OCI-LY7 (cell line): Measurements from ENCODE around the gene NRG4. TPM values are rescaled to one million over a fixed set of nuclear protein-coding genes. Genes with fewer than 3 reads are reported as not detected.

Experiments used
- BruUV-seq: library from RNA; stranded (reverse); fragments of 400-500 nt; replicated peaks from 2 replicates; lab custom pipeline; 2021; lab: Mats Ljungman, UMichigan
- CTCF ChIA-PET: fragments of 300-600 bp; sonication (Branson Sonifier 250); formaldehyde crosslinking; loops from one replicate; lab custom pipeline; 2022; ENCODE audit warnings: antibody characterized with exemption; ENCODE audit not compliant: unreplicated experiment; lab: Charles Lee
- POLR2A ChIA-PET: fragments of 300-600 bp; sonication (Branson Sonifier 250); formaldehyde crosslinking; loops from one replicate; lab custom pipeline; 2022; ENCODE audit warnings: antibody characterized with exemption; lab: Charles Lee
- DNase-seq: peaks from one replicate; pipeline ENCODE4 v3.0.0-alpha.2; 2015; ENCODE audit warnings: low spot score
- H2AFZ ChIP-seq: fragments of 200-600 bp; sonication (generic), shearing (Covaris generic); 2 replicates; pipeline ENCODE4 v1.6.1; 2014; ENCODE audit warnings: mild to moderate bottlenecking, antibody characterized with exemption, low read length, moderate library complexity
- H3K27ac ChIP-seq: fragments of 200-600 bp; sonication (generic); 2 replicates; pipeline ENCODE4 v1.5.1; 2014; ENCODE audit warnings: mixed run types, low read depth, mild to moderate bottlenecking, moderate library complexity, low read length, inconsistent platforms; ENCODE audit not compliant: poor library complexity, severe bottlenecking
- H3K36me3 ChIP-seq: fragments of 200-600 bp; sonication (generic); 2 replicates; pipeline ENCODE4 v1.6.1; 2014; ENCODE audit warnings: mild to moderate bottlenecking, antibody characterized with exemption, low read length, moderate library complexity, mixed read lengths; ENCODE audit not compliant: insufficient read depth
- H3K4me1 ChIP-seq: fragments of 200-600 bp; sonication (generic); 2 replicates; pipeline ENCODE4 v1.5.1; 2014; ENCODE audit warnings: mild to moderate bottlenecking, low read length; ENCODE audit not compliant: insufficient read depth, poor library complexity, severe bottlenecking
- H3K4me2 ChIP-seq: fragments of 200-600 bp; sonication (generic); 2 replicates; pipeline ENCODE4 v1.6.1; 2014; ENCODE audit warnings: mild to moderate bottlenecking, low read length
- H3K4me3 ChIP-seq: fragments of 200-600 bp; sonication (generic); 2 replicates; pipeline ENCODE4 v1.5.1; 2014; ENCODE audit warnings: mild to moderate bottlenecking, low read depth, low read length; ENCODE audit not compliant: poor library complexity, severe bottlenecking
- H3K79me2 ChIP-seq: fragments of 200-600 bp; sonication (generic); 2 replicates; pipeline ENCODE4 v1.6.1; 2016; ENCODE audit warnings: low read depth, mild to moderate bottlenecking, low read length, moderate library complexity, mixed read lengths; ENCODE audit not compliant: insufficient read depth
- H3K9me2 ChIP-seq: fragments of 200-600 bp; sonication (generic); 2 replicates; pipeline ENCODE4 v1.6.1; 2016; ENCODE audit warnings: mild to moderate bottlenecking, low read length, mixed read lengths; ENCODE audit not compliant: insufficient read depth
- H3K9me3 ChIP-seq: fragments of 200-600 bp; sonication (generic); 2 replicates; pipeline ENCODE4 v1.6.1; 2014; ENCODE audit warnings: mild to moderate bottlenecking, mixed run types, low read length, mixed read lengths
- H4K20me1 ChIP-seq: fragments of 200-600 bp; sonication (generic); 2 replicates; pipeline ENCODE4 v1.6.1; 2014; ENCODE audit warnings: mild to moderate bottlenecking, antibody characterized with exemption, low read length, moderate library complexity, mixed read lengths; ENCODE audit not compliant: insufficient read depth
- EZH2phosphoT487 ChIP-seq: fragments of 200-600 bp; sonication (generic); IDR thresholded peaks from 2 replicates; pipeline ENCODE4 v1.6.1; 2018; ENCODE audit warnings: low read depth, borderline replicate concordance, mild to moderate bottlenecking, mixed run types, antibody characterized with exemption, low read length, moderate library complexity, mixed read lengths
- intact Hi-C: fragments of 100-400 bp; cut with micrococcal nuclease; formaldehyde crosslinking; loops from one replicate; pipeline ENCODE4 v1.10.0; 2022; ENCODE audit not compliant: unreplicated experiment
- total RNA-seq, 2 experiments: library from RNA; depleted of rRNA in 1 of 2; stranded (reverse); fragments of >200 nt in 1 of 2; shearing (Covaris generic) in 1 of 2; gene quantifications; 2 replicates each; pipeline ENCODE4 v1.2.3, GENCODE V29; 2014 to 2022
- TF ChIP-seq, protein P1 (sequence below): fragments of 200-600 bp; sonication (generic); conservative IDR thresholded peaks from 2 replicates; pipeline ENCODE4 v1.5.1; 2014; ENCODE audit warnings: mild to moderate bottlenecking, antibody characterized with exemption, low read length, moderate library complexity, mixed read lengths

The NRG4 gene
- total RNA-seq, 2 experiments from 2014 or later, result not detected

DNA sequence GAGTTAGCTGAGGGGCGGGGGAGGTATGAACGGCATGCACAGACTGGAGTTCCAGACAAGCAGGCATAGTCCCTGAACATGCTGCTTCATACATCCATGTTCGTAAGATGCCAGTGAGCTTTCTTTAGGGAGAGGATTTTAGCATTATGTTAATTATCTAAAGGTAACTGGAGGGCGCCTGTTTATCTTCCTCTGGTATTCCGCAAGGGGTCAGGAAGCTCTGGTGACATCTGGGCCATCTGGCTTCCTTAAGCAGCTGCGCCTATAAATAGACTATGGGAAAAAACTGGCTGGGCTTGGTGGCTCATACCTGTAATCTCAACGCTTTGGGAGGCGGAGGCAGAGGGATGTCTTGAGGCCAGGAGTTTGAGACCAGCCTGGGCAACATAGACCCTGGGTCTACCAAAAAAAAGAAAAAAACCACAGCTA is 110.1 kb downstream of the NRG4 start:
- no TSS peak for BruUV-seq
- Histone ChIP-seq H3K9me2 (no peaks in the 10 kb centered on the region), H3K4me1 (peaks cover 17% of the 10 kb centered on the region), H3K79me2 (peaks cover 6% of the 10 kb centered on the region; the same call in 1 of the 2 replicates), H3K27ac (no peak overlapping the region), H4K20me1 (no peaks in the 10 kb centered on the region), H3K4me3 (no peak overlapping the region), H3K4me2 (no peak overlapping the region), H3K9me3 (no peaks in the 10 kb centered on the region), H2AFZ (no peak overlapping the region), H3K36me3 (peaks cover 16% of the 10 kb centered on the region; the same call in 1 of the 2 replicates)
- intact Hi-C loops, result loop anchor here (2.0 kb wide), 1 partner anchor 57 kb away; no protein-coding TSS in a partner anchor
- TF ChIP-seq EZH2phosphoT487, result no peak
- TF ChIP-seq, protein P1, sequence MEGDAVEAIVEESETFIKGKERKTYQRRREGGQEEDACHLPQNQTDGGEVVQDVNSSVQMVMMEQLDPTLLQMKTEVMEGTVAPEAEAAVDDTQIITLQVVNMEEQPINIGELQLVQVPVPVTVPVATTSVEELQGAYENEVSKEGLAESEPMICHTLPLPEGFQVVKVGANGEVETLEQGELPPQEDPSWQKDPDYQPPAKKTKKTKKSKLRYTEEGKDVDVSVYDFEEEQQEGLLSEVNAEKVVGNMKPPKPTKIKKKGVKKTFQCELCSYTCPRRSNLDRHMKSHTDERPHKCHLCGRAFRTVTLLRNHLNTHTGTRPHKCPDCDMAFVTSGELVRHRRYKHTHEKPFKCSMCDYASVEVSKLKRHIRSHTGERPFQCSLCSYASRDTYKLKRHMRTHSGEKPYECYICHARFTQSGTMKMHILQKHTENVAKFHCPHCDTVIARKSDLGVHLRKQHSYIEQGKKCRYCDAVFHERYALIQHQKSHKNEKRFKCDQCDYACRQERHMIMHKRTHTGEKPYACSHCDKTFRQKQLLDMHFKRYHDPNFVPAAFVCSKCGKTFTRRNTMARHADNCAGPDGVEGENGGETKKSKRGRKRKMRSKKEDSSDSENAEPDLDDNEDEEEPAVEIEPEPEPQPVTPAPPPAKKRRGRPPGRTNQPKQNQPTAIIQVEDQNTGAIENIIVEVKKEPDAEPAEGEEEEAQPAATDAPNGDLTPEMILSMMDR, result no peak
- ChIA-PET POLR2A (no interaction called here), CTCF (no interaction called here)
- no peak for DNase-seq

DNA sequence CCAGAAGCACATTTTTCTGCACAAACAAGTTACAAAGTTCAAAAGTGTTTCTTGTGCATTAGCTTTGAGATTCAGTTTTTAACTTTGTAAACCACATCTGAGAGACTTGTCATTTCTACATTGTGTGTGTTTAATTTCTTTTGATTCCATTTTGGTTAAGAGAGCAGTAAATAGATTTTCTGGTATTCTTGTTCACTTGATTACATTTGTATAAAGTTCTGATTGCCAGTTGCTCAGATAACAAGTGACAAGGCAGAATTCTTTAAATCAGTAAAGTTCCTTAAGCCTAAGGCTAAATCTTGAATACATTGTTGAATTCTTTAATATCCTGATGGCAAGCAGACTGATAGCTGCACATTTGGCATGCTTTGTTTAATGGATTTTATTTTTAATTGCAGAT is 111.6 kb downstream of the NRG4 start:
- H3K4me1 ChIP-seq, result peaks cover 15% of the 10 kb centered on the region

DNA sequence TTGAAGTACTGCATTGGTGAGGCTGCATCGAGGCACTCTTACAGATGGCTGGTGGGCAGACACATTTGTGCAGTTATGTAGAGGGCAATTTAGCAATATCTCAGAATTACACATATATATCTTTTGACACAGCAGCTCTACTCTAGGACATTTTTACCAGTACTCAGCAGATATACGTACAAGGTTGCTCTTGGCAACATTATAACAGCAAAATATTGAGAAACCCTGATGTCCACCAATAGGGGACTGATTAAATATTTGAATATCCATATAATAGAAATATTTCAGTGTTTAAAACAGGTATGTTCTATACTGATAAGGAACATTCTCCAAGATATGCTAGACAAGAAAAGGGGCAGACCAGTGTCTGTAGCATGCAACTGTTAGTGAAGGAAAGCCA is 116.5 kb downstream of the NRG4 start:
- no TSS peak for BruUV-seq
- H4K20me1 ChIP-seq, result no peaks in the 10 kb centered on the region
- H3K4me1 ChIP-seq, result no peaks in the 10 kb centered on the region
- no peak overlapping the region for H3K4me3 ChIP-seq
- H3K9me2 ChIP-seq, result no peaks in the 10 kb centered on the region
- no peak for DNase-seq
- H2AFZ ChIP-seq, result no peak overlapping the region
- intact Hi-C loops, result no loop called here
- H3K9me3 ChIP-seq, result no peaks in the 10 kb centered on the region
- ChIA-PET POLR2A (interaction anchor here (0.6 to 0.7 kb wide), 2 partner anchors 11 to 1319 kb away, joined by 3 to 4 read pairs; no protein-coding TSS in a partner anchor), CTCF (no interaction called here)
- H3K79me2 ChIP-seq, result no peaks in the 10 kb centered on the region
- no peak overlapping the region for H3K27ac ChIP-seq
- no peak overlapping the region for H3K4me2 ChIP-seq
- TF ChIP-seq, protein P1, result no peak
- no peak for TF ChIP-seq EZH2phosphoT487
- H3K36me3 ChIP-seq, result peaks cover 3% of the 10 kb centered on the region

More for the DNA sequence above, 111.6 kb downstream of the NRG4 start:
- H2AFZ ChIP-seq, result no peak overlapping the region
- CTCF ChIA-PET, result no interaction called here
- no peak overlapping the region for H3K4me2 ChIP-seq
- no TSS peak for BruUV-seq
- no peaks in the 10 kb centered on the region for H3K9me3 ChIP-seq
- H3K4me3 ChIP-seq, result no peak overlapping the region
- H3K36me3 ChIP-seq, result peaks cover 6% of the 10 kb centered on the region; the same call in 1 of the 2 replicates
- H3K27ac ChIP-seq, result no peak overlapping the region
- H3K9me2 ChIP-seq, result no peaks in the 10 kb centered on the region
- H3K79me2 ChIP-seq, result peaks cover 3% of the 10 kb centered on the region; the same call in 1 of the 2 replicates
- intact Hi-C loops, result no loop called here
- H4K20me1 ChIP-seq, result no peaks in the 10 kb centered on the region
- DNase-seq, result no peak
- POLR2A ChIA-PET, result interaction anchor here (1.4 kb wide), 1 partner anchor 13 kb away, joined by 3 read pairs; no protein-coding TSS in a partner anchor
- TF ChIP-seq, protein P1, result no peak
- no peak for TF ChIP-seq EZH2phosphoT487
